SK-N-SH (cell line): ENCODE measurements around the gene SVIL. TPM values are rescaled to one million over a fixed set of nuclear protein-coding genes. Genes with fewer than 3 reads are reported as not detected.

ENCODE experiments used
- CTCF ChIA-PET: fragments of 300-600, 350-600 bp; formaldehyde crosslinking; extraction: SDS; loops from one replicate; lab custom pipeline; 2021; lab: Yijun Ruan, JAX
- POLR2A ChIA-PET: fragments of 350-600 bp; sonication (Branson Sonifier 250); formaldehyde crosslinking; extraction: SDS; loops from one replicate; lab custom pipeline; 2020; ENCODE audit warnings: antibody characterized with exemption, inconsistent platforms; lab: Yijun Ruan, JAX
- DNase-seq: peaks from one replicate; pipeline ENCODE4 v3.0.0; 2012
- H2AFZ ChIP-seq: fragments of 200-600 bp; sonication (generic); 2 replicates; pipeline ENCODE4 v1.8.1; 2016; ENCODE audit warnings: antibody characterized with exemption, mild to moderate bottlenecking, low read depth
- H3F3A ChIP-seq: fragments of 200-600 bp; sonication (generic); replicated peaks from 2 replicates; pipeline ENCODE3; 2016; ENCODE audit warnings: antibody characterized with exemption, mild to moderate bottlenecking; ENCODE audit not compliant: insufficient read depth
- H3K27ac ChIP-seq, 2 experiments: fragments of 200-500 bp in 1 of 2; fragments of 200-600 bp in 1 of 2; sonication (Bioruptor generic) in 1 of 2; sonication (generic), shearing (Covaris generic) in 1 of 2; 2 replicates each; pipeline versions ENCODE4 v1.5.1 to v1.6.1; 2014 to 2016; ENCODE audit warnings: low read depth in 2 of 2, inconsistent platforms in 1 of 2, low read length in 1 of 2, mild to moderate bottlenecking in 1 of 2, mixed read lengths in 1 of 2
- H3K27me3 ChIP-seq: fragments of 200-600 bp; sonication (generic), shearing (Covaris generic); 2 replicates; pipeline ENCODE4 v1.6.1; 2016; ENCODE audit warnings: mixed run types; ENCODE audit not compliant: insufficient read depth
- H3K36me3 ChIP-seq, 2 experiments: fragments of 200-500 bp in 1 of 2; fragments of 200-600 bp in 1 of 2; sonication (Bioruptor generic) in 1 of 2; sonication (generic) in 1 of 2; replicated peaks in 1 of 2; 2 replicates each; pipeline versions ENCODE3 to v1.5.1; 2014 to 2016; ENCODE audit warnings: low read length in 1 of 2, mild to moderate bottlenecking in 1 of 2; ENCODE audit not compliant: insufficient read depth in 2 of 2, control insufficient read depth in 1 of 2
- H3K4me1 ChIP-seq, 2 experiments: fragments of 200-500 bp in 1 of 2; fragments of 200-600 bp in 1 of 2; sonication (Bioruptor generic) in 1 of 2; sonication (generic), shearing (Covaris generic) in 1 of 2; 2 replicates each; pipeline versions ENCODE4 v1.5.1 to v1.6.1; 2014 to 2016; ENCODE audit warnings: low read depth in 1 of 2, low read length in 1 of 2, mixed run types in 1 of 2; ENCODE audit not compliant: insufficient read depth in 2 of 2, control insufficient read depth in 1 of 2
- H3K4me2 ChIP-seq: fragments of 200-600 bp; sonication (generic), shearing (Covaris generic); 2 replicates; pipeline ENCODE4 v1.6.1; 2017; ENCODE audit warnings: mixed run types
- H3K4me3 ChIP-seq, 2 experiments: fragments of 200-500 bp in 1 of 2; fragments of 200-600 bp in 1 of 2; sonication (Bioruptor generic) in 1 of 2; sonication (generic), shearing (Covaris generic) in 1 of 2; 2 replicates each; pipeline versions ENCODE4 v1.5.1 to v1.8.1; 2014 to 2016; ENCODE audit warnings: low read depth in 2 of 2, inconsistent platforms in 1 of 2, low read length in 1 of 2, mild to moderate bottlenecking in 1 of 2, mixed read lengths in 1 of 2, moderate library complexity in 1 of 2
- H3K79me2 ChIP-seq: fragments of 200-600 bp; sonication (generic); 2 replicates; pipeline ENCODE4 v1.8.1; 2017; ENCODE audit warnings: mild to moderate bottlenecking; ENCODE audit not compliant: insufficient read depth
- H3K9ac ChIP-seq: fragments of 200-600 bp; sonication (generic); 2 replicates; pipeline ENCODE4 v1.6.1; 2017; ENCODE audit warnings: mixed run types
- H3K9me2 ChIP-seq: fragments of 200-600 bp; sonication (generic); 2 replicates; pipeline ENCODE4 v1.6.1; 2017; ENCODE audit warnings: mixed run types
- H3K9me3 ChIP-seq: fragments of 200-600 bp; sonication (generic); 2 replicates; pipeline ENCODE4 v1.6.1; 2017; ENCODE audit warnings: mixed run types, mild to moderate bottlenecking, moderate library complexity
- H4K20me1 ChIP-seq: fragments of 200-600 bp; sonication (generic); 2 replicates; pipeline ENCODE4 v1.6.1; 2017; ENCODE audit warnings: mild to moderate bottlenecking, mixed run types; ENCODE audit not compliant: insufficient read depth
- CHD2 ChIP-seq: fragments of 150-350 bp; IDR thresholded peaks from 2 replicates; pipeline ENCODE4 v1.6.1; 2018; ENCODE audit warnings: low read length; ENCODE audit not compliant: partially characterized antibody
- ELF1 ChIP-seq: IDR thresholded peaks from 2 replicates; pipeline ENCODE4 v1.4.0; 2012
- FOXM1 ChIP-seq: IDR thresholded peaks from 2 replicates; pipeline ENCODE4 v1.4.0; 2012; ENCODE audit warnings: low read depth, mild to moderate bottlenecking
- GATA2 ChIP-seq: sonication (generic); formaldehyde crosslinking; IDR thresholded peaks from 2 replicates; pipeline ENCODE4 v1.5.0; 2020; ENCODE audit warnings: mild to moderate bottlenecking, missing genetic modification reagents
- IRF3 ChIP-seq: fragments of 150-350 bp; IDR thresholded peaks from 2 replicates; pipeline ENCODE4 v1.6.1; 2016; ENCODE audit warnings: mild to moderate bottlenecking, low read depth, low read length
- JUND ChIP-seq: IDR thresholded peaks from 2 replicates; pipeline ENCODE4 v1.4.0; 2012
- MEF2A ChIP-seq: IDR thresholded peaks from 2 replicates; pipeline ENCODE4 v1.4.0; 2012; ENCODE audit warnings: low read depth, borderline replicate concordance
- MXI1 ChIP-seq: IDR thresholded peaks from 2 replicates; pipeline ENCODE4 v1.6.1; 2012; ENCODE audit warnings: mild to moderate bottlenecking, low read depth, low read length, improper control_type of control experiment
- NFIC ChIP-seq: IDR thresholded peaks from 2 replicates; pipeline ENCODE4 v1.4.0; 2012; ENCODE audit warnings: borderline replicate concordance
- NRF1 ChIP-seq: IDR thresholded peaks from 2 replicates; pipeline ENCODE4 v1.6.1; 2012; ENCODE audit warnings: low read depth, mild to moderate bottlenecking, low read length
- POLR2AphosphoS5 ChIP-seq: IDR thresholded peaks from 2 replicates; pipeline ENCODE4 v1.6.1; 2012; ENCODE audit warnings: low read depth, low read length
- RCOR1 ChIP-seq: fragments of 150-350 bp; IDR thresholded peaks from 2 replicates; pipeline ENCODE4 v1.6.1; 2017; ENCODE audit warnings: antibody characterized with exemption, low read length
- REST ChIP-seq: IDR thresholded peaks from 2 replicates; pipeline ENCODE4 v1.6.1; 2012; ENCODE audit warnings: mild to moderate bottlenecking, low read depth, low read length, moderate library complexity
- RFX5 ChIP-seq: IDR thresholded peaks from 2 replicates; pipeline ENCODE4 v1.6.1; 2012; ENCODE audit warnings: mild to moderate bottlenecking, improper control_type of control experiment, low read length
- RXRA ChIP-seq: IDR thresholded peaks from 2 replicates; pipeline ENCODE4 v1.4.0; 2012; ENCODE audit warnings: low read depth, mild to moderate bottlenecking, borderline replicate concordance
- SIN3A ChIP-seq: IDR thresholded peaks from 2 replicates; pipeline ENCODE4 v1.6.1; 2012; ENCODE audit warnings: low read depth, mild to moderate bottlenecking, low read length, moderate library complexity, borderline replicate concordance
- TEAD4 ChIP-seq: IDR thresholded peaks from 2 replicates; pipeline ENCODE4 v1.4.0; 2012; ENCODE audit warnings: mild to moderate bottlenecking, borderline replicate concordance; ENCODE audit not compliant: insufficient read depth
- YY1 ChIP-seq: IDR thresholded peaks from 2 replicates; pipeline ENCODE4 v1.4.0; 2012; ENCODE audit warnings: low read depth, mild to moderate bottlenecking
- ZBTB33 ChIP-seq: IDR thresholded peaks from 2 replicates; pipeline ENCODE4 v1.4.0; 2012; ENCODE audit warnings: low read depth, borderline replicate concordance
- WGBS: methylation state at CpG from one replicate; pipeline ENCODE4 v1.1.6; 2017; ENCODE audit warnings: low lambda C conversion rate; 5-methylcytosine and 5-hydroxymethylcytosine counted together
- polyA plus RNA-seq, 3 experiments: library from polyadenylated mRNA; depleted of rRNA; stranded (reverse); fragments of >200 nt; gene quantifications; 2 replicates each; pipeline ENCODE4 v1.2.3, GENCODE V29; 2012

SVIL gene
- polyA plus RNA-seq, 1 of the 3 experiments (the other 2 are of a cell fraction) = 48.7 TPM

- Histone ChIP-seq H2AFZ (no peak overlapping the region), H3K4me3 (no peak overlapping the region), H3K27ac (0 out of 4 replicates have a peak overlapping the region, but pooled peaks of 1 of the 2 experiments have one; percentile 3), H3K4me2 (no peak overlapping the region), H3K9me2 (no peaks in the 10 kb centered on the region), H3K9me3 (no peaks in the 10 kb centered on the region), H3K27me3 (no peaks in the 10 kb centered on the region), H3K4me1 (peaks cover 1 to 32% of the 10 kb centered on the region in 2 experiments; a peak in 3 of 4 replicates), H3K9ac (no peak overlapping the region), H3F3A (peaks cover 12% of the 10 kb centered on the region), H4K20me1 (peaks cover 68% of the 10 kb centered on the region; the same call in 1 of the 2 replicates), H3K79me2 (peaks cover 23% of the 10 kb centered on the region), H3K36me3 (peaks cover 0 to 11% of the 10 kb centered on the region in 2 experiments)
- ChIA-PET CTCF (interaction anchor here (2.0 kb wide), 1 partner anchor 13 kb away, joined by 6 read pairs; no protein-coding TSS in a partner anchor), POLR2A (no interaction called here)
- WGBS = 92% methylated on average over 3 of the region's 3 CpGs
- no peak for DNase-seq
- TF ChIP-seq CHD2 (no peak), MEF2A (no peak), YY1 (no peak), NRF1 (no peak), FOXM1 (no peak), ELF1 (no peak), IRF3 (no peak), TEAD4 (no peak), ZBTB33 (no peak), SIN3A (no peak), GATA2 (no peak), NFIC (no peak), POLR2AphosphoS5 (no peak), MXI1 (no peak), REST (no peak), RFX5 (no peak), RCOR1 (no peak), JUND (no peak), RXRA (no peak)
These were observed 31.4 kb downstream of the SVIL start for GRCh38 chr10:29603223-29603896.
